GM15510 (cell line): ENCODE data around the gene USP9X.

Source experiments
- POLR2A ChIP-seq: IDR thresholded peaks from 3 replicates; pipeline ENCODE4 v1.6.1; 2011; ENCODE audit warnings: borderline replicate concordance; ENCODE audit not compliant: insufficient read length; ENCODE audit errors: extremely low read depth

USP9X gene

GRCh38 chrX:41145920-41146608 is 60.8 kb downstream of the USP9X start:
- TF ChIP-seq POLR2A = no peak

- TF ChIP-seq POLR2A = no peak
Observed at GRCh38 chrX:41148553-41148952, 63.3 kb downstream of the USP9X start.

GRCh38 chrX:41150043-41150442 is 64.8 kb downstream of the USP9X start:
- TF ChIP-seq POLR2A = no peak

GRCh38 chrX:41152221-41152620 is 67.0 kb downstream of the USP9X start:
- TF ChIP-seq POLR2A = no peak

GRCh38 chrX:41153448-41153847 is 68.2 kb downstream of the USP9X start:
- no peak for TF ChIP-seq POLR2A

- TF ChIP-seq POLR2A = no peak
Observed at GRCh38 chrX:41153957-41154356, 68.7 kb downstream of the USP9X start.

- no peak for TF ChIP-seq POLR2A
Observed at GRCh38 chrX:41164449-41164848, 79.2 kb downstream of the USP9X start.

- TF ChIP-seq POLR2A = no peak
Observed at GRCh38 chrX:41167888-41168287, 82.6 kb downstream of the USP9X start.

GRCh38 chrX:41176263-41176662 is 91.0 kb downstream of the USP9X start:
- no peak for TF ChIP-seq POLR2A

- TF ChIP-seq POLR2A = no peak
Observed at GRCh38 chrX:41177297-41177696, 92.1 kb downstream of the USP9X start.

GRCh38 chrX:41178201-41178600 is 93.0 kb downstream of the USP9X start:
- no peak for TF ChIP-seq POLR2A

- no peak for TF ChIP-seq POLR2A
Observed at GRCh38 chrX:41180194-41180908, 95.1 kb downstream of the USP9X start.

GRCh38 chrX:41184312-41184711 is 99.1 kb downstream of the USP9X start:
- TF ChIP-seq POLR2A = no peak

- no peak for TF ChIP-seq POLR2A
Observed at GRCh38 chrX:41189156-41189555, 103.9 kb downstream of the USP9X start.

- no peak for TF ChIP-seq POLR2A
Observed at GRCh38 chrX:41192880-41193279, 107.6 kb downstream of the USP9X start.

- TF ChIP-seq POLR2A = no peak
Observed at GRCh38 chrX:41198410-41198809, 113.2 kb downstream of the USP9X start.

GRCh38 chrX:41200785-41201184 is 115.5 kb downstream of the USP9X start:
- TF ChIP-seq POLR2A = no peak

- TF ChIP-seq POLR2A = no peak
Observed at GRCh38 chrX:41209853-41210252, 124.6 kb downstream of the USP9X start.
